Endodermal cell (in vitro differentiated cells): Measurements from ENCODE around the gene SLC32A1. TPM values are rescaled to one million over a fixed set of nuclear protein-coding genes. Genes with fewer than 3 reads are reported as not detected.
A peak's percentile ranks its signal among the peaks of the same experiment; 100 is the strongest.

Source experiments
- DNase-seq: peaks from one replicate; pipeline ENCODE4 v3.0.0-alpha.2; 2017
- H3K27ac ChIP-seq: 2 replicates; pipeline ENCODE4 v1.5.1; 2013; ENCODE audit warnings: mild to moderate bottlenecking, low read depth, low read length, moderate library complexity
- H3K27me3 ChIP-seq: 2 replicates; pipeline ENCODE4 v1.6.1; 2013; ENCODE audit warnings: mild to moderate bottlenecking, low read length, moderate library complexity; ENCODE audit not compliant: insufficient read depth, control insufficient read depth, poor library complexity, severe bottlenecking
- H3K36me3 ChIP-seq: 2 replicates; pipeline ENCODE4 v1.7.0; 2013; ENCODE audit warnings: mild to moderate bottlenecking, low read length, moderate library complexity; ENCODE audit not compliant: control insufficient read depth, insufficient read depth
- H3K4me1 ChIP-seq: one replicate; pipeline ENCODE4 v1.7.0; 2013; ENCODE audit warnings: low read length; ENCODE audit not compliant: control insufficient read depth, insufficient read depth
- H3K4me3 ChIP-seq: 2 replicates; pipeline ENCODE4 v1.5.1; 2013; ENCODE audit warnings: mild to moderate bottlenecking, low read length, moderate library complexity
- H3K9ac ChIP-seq: 2 replicates; pipeline ENCODE4 v1.6.1; 2013; ENCODE audit warnings: mild to moderate bottlenecking, low read length, moderate library complexity; ENCODE audit not compliant: poor library complexity, severe bottlenecking; ENCODE audit errors: extremely low read depth
- H3K9me3 ChIP-seq: 2 replicates; pipeline ENCODE4 v1.6.1; 2013; ENCODE audit warnings: mild to moderate bottlenecking, low read length, moderate library complexity; ENCODE audit not compliant: control insufficient read depth
- H3K27ac Mint-ChIP-seq: 2 replicates; pipeline ENCODE4 v1.8.0; 2020; ENCODE audit warnings: mixed read lengths
- H3K27me3 Mint-ChIP-seq: 2 replicates; pipeline ENCODE4 v1.8.0; 2021; ENCODE audit warnings: mild to moderate bottlenecking, mixed read lengths; ENCODE audit not compliant: insufficient read depth
- H3K36me3 Mint-ChIP-seq: 2 replicates; pipeline ENCODE4 v1.8.0; 2020; ENCODE audit warnings: low read depth, mixed read lengths
- H3K4me1 Mint-ChIP-seq: 2 replicates; pipeline ENCODE4 v1.8.0; 2020; ENCODE audit warnings: mixed read lengths
- H3K4me3 Mint-ChIP-seq: 2 replicates; pipeline ENCODE4 v1.8.0; 2020; ENCODE audit warnings: mild to moderate bottlenecking, moderate library complexity, mixed read lengths
- H3K9me3 Mint-ChIP-seq: 2 replicates; pipeline ENCODE4 v1.8.0; 2020; ENCODE audit warnings: mild to moderate bottlenecking, mixed read lengths
- CTCF ChIP-seq: fragments of 200-600 bp; sonication (generic); conservative IDR thresholded peaks from 2 replicates; pipeline ENCODE4 v1.5.0; 2021; ENCODE audit warnings: antibody characterized with exemption, mild to moderate bottlenecking
- WGBS, 2 experiments: methylation state at CpG; one replicate each; pipeline versions ENCODE4 v1.1.5 to v1.1.7; 2013; ENCODE audit warnings: missing lambda C conversion rate in 2 of 2, mixed read lengths in 1 of 2; ENCODE audit not compliant: insufficient coverage in 1 of 2, insufficient read length in 1 of 2; 5-methylcytosine and 5-hydroxymethylcytosine counted together
- total RNA-seq, 2 donors: library from RNA; stranded (reverse); fragmentation: NEBNext Ultra II Directional in 1 of 2; extraction: Animal tissue kit (Norgen Biotek cat#: 25700) in 1 of 2; gene quantifications; 2 replicates in 1 of 2; 3 replicates in 1 of 2; pipeline ENCODE4 v1.2.1, GENCODE V29; 2021

Gene SLC32A1
- total RNA-seq, 2 donors from 2014 or later: not detected

- peaks cover 8% of the 10 kb centered on the region for H3K4me1 Mint-ChIP-seq
- 21 to 77% methylated on average over 6 to 39 of the region's 39 CpGs for WGBS, 2 experiments
- peak overlapping the region; percentile 91 for H3K4me3 ChIP-seq
- H3K27ac Mint-ChIP-seq: no peak overlapping the region
- H3K36me3 ChIP-seq: peaks cover 24% of the 10 kb centered on the region
- TF ChIP-seq CTCF: no peak
- peaks cover 2% of the 10 kb centered on the region for H3K27me3 ChIP-seq
- H3K9me3 ChIP-seq: no peaks in the 10 kb centered on the region
- peaks cover 10% of the 10 kb centered on the region for H3K36me3 Mint-ChIP-seq
- peak overlapping the region; percentile 88 for H3K4me3 Mint-ChIP-seq
- no peak overlapping the region for H3K9ac ChIP-seq
- no peak for DNase-seq
- no peak overlapping the region for H3K27ac ChIP-seq
- peaks cover 40% of the 10 kb centered on the region for H3K27me3 Mint-ChIP-seq
- peaks cover 3% of the 10 kb centered on the region for H3K4me1 ChIP-seq
- H3K9me3 Mint-ChIP-seq: no peaks in the 10 kb centered on the region
These were observed 23.3 kb downstream of the SLC32A1 start for GRCh38 chr20:38747495-38748096.

GRCh38 chr20:38748097-38748860, 24.0 kb downstream of the SLC32A1 start, which contains the start of gene ACTR5:
ACTR5 (plus strand) TSS chr20:38748460; CDS start chr20:38748479, 19 bp downstream.
- no peaks in the 10 kb centered on the region for H3K9me3 Mint-ChIP-seq
- peaks cover 12% of the 10 kb centered on the region for H3K36me3 Mint-ChIP-seq
- peak within 1 kb of the TSS; percentile 72 for H3K27ac ChIP-seq
- DNase-seq: peak; percentile 99
- peak within 1 kb of the TSS; percentile 99 for H3K27ac Mint-ChIP-seq
- 0% methylated on average over 37 to 84 of the region's 84 CpGs for WGBS, 2 experiments
- H3K27me3 Mint-ChIP-seq: peaks cover 37% of the 10 kb centered on the region
- H3K9ac ChIP-seq: peak within 1 kb of the TSS; percentile 59
- H3K4me1 ChIP-seq: peaks cover 3% of the 10 kb centered on the region
- H3K9me3 ChIP-seq: no peaks in the 10 kb centered on the region
- H3K4me1 Mint-ChIP-seq: peaks cover 8% of the 10 kb centered on the region
- H3K4me3 Mint-ChIP-seq: peak within 1 kb of the TSS; percentile 88
- no peak for TF ChIP-seq CTCF
- peaks cover 29% of the 10 kb centered on the region for H3K36me3 ChIP-seq
- no peaks in the 10 kb centered on the region for H3K27me3 ChIP-seq
- H3K4me3 ChIP-seq: peak within 1 kb of the TSS; percentile 91

GRCh38 chr20:38748861-38749149, 24.5 kb downstream of the SLC32A1 start:
- Mint-ChIP-seq H3K4me1 (peaks cover 8% of the 10 kb centered on the region), H3K4me3 (peak overlapping the region; percentile 88), H3K27ac (no peak overlapping the region), H3K27me3 (peaks cover 32% of the 10 kb centered on the region), H3K9me3 (no peaks in the 10 kb centered on the region), H3K36me3 (peaks cover 14% of the 10 kb centered on the region)
- Histone ChIP-seq H3K9me3 (no peaks in the 10 kb centered on the region), H3K27me3 (no peaks in the 10 kb centered on the region), H3K36me3 (peaks cover 29% of the 10 kb centered on the region), H3K27ac (no peak overlapping the region), H3K4me1 (peaks cover 3% of the 10 kb centered on the region), H3K4me3 (peak overlapping the region; percentile 91), H3K9ac (peak overlapping the region; percentile 59)
- no peak for TF ChIP-seq CTCF
- WGBS, 2 experiments: 0 to 1% methylated on average over 9 to 10 of the region's 10 CpGs
- peak; percentile 89 for DNase-seq
